OCI-LY3 (cell line): Measurements from ENCODE around the gene DHCR24.

ENCODE experiments used
- CTCF ChIP-seq: fragments of 200-600, 300-600 bp; sonication (generic); IDR thresholded peaks from 2 replicates; pipeline ENCODE4 v1.5.1; 2014; ENCODE audit warnings: antibody characterized with exemption, low read length, low read depth
- EZH2phosphoT487 ChIP-seq: fragments of 200-600 bp; shearing (Covaris generic); IDR thresholded peaks from 2 replicates; pipeline ENCODE4 v1.6.1; 2018; ENCODE audit warnings: antibody characterized with exemption, mixed run types, low read depth

GRCh38 chr1:54867717-54868057 lies 19.3 kb downstream of the DHCR24 start:
- TF ChIP-seq CTCF (no peak), EZH2phosphoT487 (no peak)
